ENCODE measurements around the gene TRIM15. TPM values are rescaled to one million over a fixed set of nuclear protein-coding genes. Genes with fewer than 3 reads are reported as not detected.

The TRIM15 gene
- total and polyA plus RNA-seq, 2 donors (not counting 3 experiments of a cell fraction or from before 2014, with no cell fraction given), result not detected

DNA sequence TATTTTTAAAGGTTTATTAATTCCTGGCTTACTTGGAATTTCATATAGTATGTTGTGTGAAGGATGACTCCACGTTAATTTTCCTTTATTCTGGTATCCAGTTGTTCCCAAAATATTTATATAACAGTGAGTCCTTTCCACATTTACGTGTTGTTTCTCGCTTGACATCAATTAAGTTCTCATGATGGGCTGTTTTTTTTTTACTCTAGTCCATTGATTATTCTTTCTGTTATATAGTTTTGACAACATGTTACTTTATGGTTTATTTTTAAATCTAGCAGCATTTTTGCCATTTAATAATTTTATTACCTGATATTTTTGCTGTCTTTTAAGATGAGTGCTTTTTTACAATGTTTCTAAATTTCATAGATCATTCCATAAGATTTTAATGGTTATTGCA lies 20.7 kb upstream of the TRIM15 start:
- ChIA-PET POLR2A (no interaction called here), CTCF (interaction anchor here (0.9 to 2.9 kb wide), 3 partner anchors 10 to 40 kb away, joined by 4 to 11 read pairs (median 7); no protein-coding TSS in a partner anchor)
- H3K9me1 ChIP-seq (replicated peaks; ENCODE audit: control insufficient read depth, extremely low read depth, insufficient read depth, low read length), result no peaks in the 10 kb centered on the region
- dilution Hi-C loops (cut with MboI; ENCODE audit: extremely low pct_ligation_motif_present, low sequenced_read_pairs), result no loop called here
- H3K4me3 ChIP-seq (replicated peaks in 1 of 3; ENCODE audit: insufficient read depth in 1 of 3, low read depth in 1 of 3, low read length in 3 of 3), result no peak overlapping the region
- peaks cover 21 to 42% of the 10 kb centered on the region in 2 experiments for H3K27me3 ChIP-seq (ENCODE audit: control insufficient read depth in 2 of 2, insufficient read depth in 2 of 2, low read length in 2 of 2)
- no peaks in the 10 kb centered on the region for H4K20me1 ChIP-seq (replicated peaks; ENCODE audit: control insufficient read depth, extremely low read depth, insufficient read depth, low read length)
- no TSS peak for BruUV-seq (replicated peaks)
- H3K27ac ChIP-seq (ENCODE audit: insufficient read depth, low read depth, low read length), result no peak overlapping the region
- H2AFZ ChIP-seq (ENCODE audit: low read depth, low read length), result no peak overlapping the region
- no peak overlapping the region for H3K4me2 ChIP-seq (ENCODE audit: insufficient read depth, low read length)
- H3K9ac ChIP-seq (replicated peaks; ENCODE audit: extremely low read depth, insufficient read depth, low read length), result no peak overlapping the region
- TF ChIP-seq JUN (IDR thresholded peaks at IDR 0.05; ENCODE audit: borderline replicate concordance, insufficient read depth, insufficient read length, low read depth), result no peak
- TF ChIP-seq GATA2 (IDR thresholded peaks at IDR 0.05; ENCODE audit: insufficient read depth, insufficient read length, low read depth, low read length), result no peak
- TF ChIP-seq FOS (IDR thresholded peaks at IDR 0.05; ENCODE audit: borderline replicate concordance, insufficient read depth, low read length), result no peak
- TF ChIP-seq EZH2 (IDR thresholded peaks at IDR 0.05; ENCODE audit: borderline replicate concordance, low read depth, low read length, severe bottlenecking), result no peak
- TF ChIP-seq POLR2A (IDR thresholded peaks at IDR 0.05; ENCODE audit: low read depth, low read length), result no peak
- TF ChIP-seq, protein P1, sequence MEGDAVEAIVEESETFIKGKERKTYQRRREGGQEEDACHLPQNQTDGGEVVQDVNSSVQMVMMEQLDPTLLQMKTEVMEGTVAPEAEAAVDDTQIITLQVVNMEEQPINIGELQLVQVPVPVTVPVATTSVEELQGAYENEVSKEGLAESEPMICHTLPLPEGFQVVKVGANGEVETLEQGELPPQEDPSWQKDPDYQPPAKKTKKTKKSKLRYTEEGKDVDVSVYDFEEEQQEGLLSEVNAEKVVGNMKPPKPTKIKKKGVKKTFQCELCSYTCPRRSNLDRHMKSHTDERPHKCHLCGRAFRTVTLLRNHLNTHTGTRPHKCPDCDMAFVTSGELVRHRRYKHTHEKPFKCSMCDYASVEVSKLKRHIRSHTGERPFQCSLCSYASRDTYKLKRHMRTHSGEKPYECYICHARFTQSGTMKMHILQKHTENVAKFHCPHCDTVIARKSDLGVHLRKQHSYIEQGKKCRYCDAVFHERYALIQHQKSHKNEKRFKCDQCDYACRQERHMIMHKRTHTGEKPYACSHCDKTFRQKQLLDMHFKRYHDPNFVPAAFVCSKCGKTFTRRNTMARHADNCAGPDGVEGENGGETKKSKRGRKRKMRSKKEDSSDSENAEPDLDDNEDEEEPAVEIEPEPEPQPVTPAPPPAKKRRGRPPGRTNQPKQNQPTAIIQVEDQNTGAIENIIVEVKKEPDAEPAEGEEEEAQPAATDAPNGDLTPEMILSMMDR (IDR thresholded peaks at IDR 0.05; ENCODE audit: extremely low read depth in 1 of 2, insufficient read depth in 1 of 2, low read depth in 1 of 2, low read length in 2 of 2), result no peak
- TF ChIP-seq MYC (IDR thresholded peaks at IDR 0.05; ENCODE audit: low read depth, low read length), result no peak
- TF ChIP-seq, protein P2, sequence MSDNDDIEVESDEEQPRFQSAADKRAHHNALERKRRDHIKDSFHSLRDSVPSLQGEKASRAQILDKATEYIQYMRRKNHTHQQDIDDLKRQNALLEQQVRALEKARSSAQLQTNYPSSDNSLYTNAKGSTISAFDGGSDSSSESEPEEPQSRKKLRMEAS (IDR thresholded peaks at IDR 0.05; ENCODE audit: insufficient read depth, insufficient read length), result no peak
- TF ChIP-seq POLR2AphosphoS5 (IDR thresholded peaks at IDR 0.05; ENCODE audit: insufficient read depth, low read depth, low read length), result no peak
- no peaks in the 10 kb centered on the region for H3K36me3 ChIP-seq (ENCODE audit: control insufficient read depth in 2 of 2, extremely low read depth in 1 of 2, insufficient read depth in 2 of 2, low read length in 2 of 2)
- H3K4me1 ChIP-seq (ENCODE audit: control insufficient read depth, extremely low read depth, insufficient read depth, low read length), result no peaks in the 10 kb centered on the region
- FAIRE-seq, result no peak
- no peak for DNase-seq (ENCODE audit: low read depth, low spot score)
- H3K9me3 ChIP-seq (replicated peaks; ENCODE audit: control insufficient read depth, insufficient read depth, low read length), result no peaks in the 10 kb centered on the region
- intact Hi-C loops (cut with micrococcal nuclease), result no loop called here
- no peaks in the 10 kb centered on the region for H3K79me2 ChIP-seq (ENCODE audit: control insufficient read depth, insufficient read depth, low read length)

Data from endothelial cell of umbilical vein (primary cell).